H7 (cell line): Measurements from ENCODE around the gene APOBR. TPM values are rescaled to one million over a fixed set of nuclear protein-coding genes. Genes with fewer than 3 reads are reported as not detected.
"Not testable (repeated sequence)": the region's sequence is repeated elsewhere in the genome, so short reads cannot be mapped to it uniquely, and the experiment has no call there.

Source experiments
- DNase-seq: peaks from one replicate; pipeline ENCODE4 v3.0.0; 2012
- H3K27me3 ChIP-seq: 2 replicates; pipeline ENCODE4 v1.6.0; 2011; ENCODE audit warnings: mild to moderate bottlenecking, low read length; ENCODE audit not compliant: control insufficient read depth, insufficient read depth
- H3K36me3 ChIP-seq: replicated peaks from 2 replicates; pipeline ENCODE4 v1.5.1; 2011; ENCODE audit warnings: low read length; ENCODE audit not compliant: control insufficient read depth, insufficient read depth
- H3K4me3 ChIP-seq: 2 replicates; pipeline ENCODE4 v1.5.1; 2011; ENCODE audit warnings: low read depth, mild to moderate bottlenecking, control low read depth, low read length, moderate library complexity; ENCODE audit not compliant: insufficient read depth
- total RNA-seq: library from RNA; depleted of rRNA; stranded (reverse); fragments of >200 nt; shearing (Covaris generic); gene quantifications from 2 replicates; pipeline ENCODE4 v1.2.3, GENCODE V29; 2014

APOBR gene
- total RNA-seq, 1 experiment from 2014 or later = not detected

DNA sequence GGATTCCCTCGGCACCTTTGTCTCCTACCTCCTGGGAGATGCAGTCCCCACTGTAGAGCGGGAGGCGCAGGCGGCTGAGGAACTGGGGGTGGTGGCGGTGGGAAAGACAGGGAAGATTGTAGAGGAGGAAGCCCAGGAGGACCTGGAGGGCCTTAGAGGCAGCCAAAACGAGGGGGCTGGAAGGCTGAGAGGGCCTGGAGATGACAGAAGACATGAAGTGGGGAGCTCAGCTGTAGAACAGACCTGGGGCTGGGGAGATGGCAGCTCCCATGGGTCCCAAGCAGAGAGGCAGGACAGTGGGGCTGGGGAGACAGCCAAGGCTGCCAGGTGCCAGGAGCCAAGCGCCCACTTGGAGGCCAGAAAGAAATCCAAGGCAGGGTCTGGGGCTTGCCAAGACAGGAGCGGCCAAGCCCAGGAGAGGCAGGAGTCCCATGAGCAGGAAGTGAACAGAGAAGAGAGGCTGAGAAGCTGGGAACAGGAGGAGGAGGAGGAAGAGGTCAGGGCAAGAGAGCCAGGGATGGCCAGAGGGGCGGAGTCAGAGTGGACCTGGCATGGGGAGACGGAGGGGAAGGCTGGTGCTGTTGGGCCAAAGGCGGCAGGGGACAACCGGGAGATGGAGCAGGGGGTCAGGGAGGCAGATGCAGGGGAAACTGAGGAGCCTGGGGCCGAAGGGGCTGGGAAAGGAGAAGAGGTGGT is 803 bp downstream of the APOBR start:
- DNase-seq = no peak
- no peaks in the 10 kb centered on the region; the same call in none of the 2 replicates for H3K27me3 ChIP-seq
- no peaks in the 10 kb centered on the region for H3K36me3 ChIP-seq
- H3K4me3 ChIP-seq = no peak overlapping the region

DNA sequence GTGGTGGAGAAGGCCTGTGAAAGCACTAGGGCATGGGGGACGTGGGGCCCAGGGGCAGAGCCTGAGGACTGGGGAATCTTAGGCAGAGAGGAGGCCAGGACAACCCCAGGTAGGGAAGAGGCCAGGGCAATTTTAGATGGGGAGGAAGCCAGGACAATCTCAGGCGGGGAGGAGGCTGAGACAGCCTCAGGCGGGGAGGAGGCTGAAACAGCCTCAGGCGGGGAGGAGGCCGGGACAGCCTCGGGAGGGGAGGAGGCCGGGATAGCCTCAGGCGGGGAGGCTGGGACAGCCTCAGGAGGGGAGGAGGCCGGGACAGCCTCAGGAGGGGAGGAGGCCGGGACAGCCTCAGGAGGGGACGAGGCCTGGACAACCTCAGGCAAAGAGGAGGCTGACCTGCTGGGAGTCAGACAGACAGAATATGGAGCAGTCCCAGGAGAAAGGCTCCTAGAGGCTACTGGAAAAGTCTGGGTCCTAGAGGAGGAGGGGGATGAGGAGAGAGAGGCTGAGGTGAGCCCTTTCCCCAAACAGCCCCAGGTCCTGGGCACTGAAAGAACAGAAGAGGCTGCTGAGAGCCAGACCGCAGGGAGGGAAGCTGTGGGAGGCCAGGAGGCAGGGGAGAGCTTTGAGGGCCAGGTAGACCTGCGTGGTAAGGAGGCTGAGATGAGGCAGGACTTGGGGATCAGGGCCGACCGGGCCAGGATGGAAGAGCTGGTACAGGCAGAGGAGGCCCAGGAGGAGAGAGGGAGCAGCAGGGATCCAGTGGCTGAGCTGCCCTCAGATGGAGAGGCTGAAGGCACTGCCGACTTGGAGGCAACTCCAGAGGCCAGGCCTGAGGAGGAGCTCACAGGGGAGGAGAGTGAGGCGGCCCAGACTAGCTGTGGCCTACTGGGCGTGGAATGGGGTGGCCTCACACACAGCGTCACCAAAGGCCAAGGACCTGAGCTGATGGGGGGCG is 1.6 kb downstream of the APOBR start:
- Histone ChIP-seq H3K27me3 (no peaks in the 10 kb centered on the region; the same call in none of the 2 replicates), H3K4me3 (no peak overlapping the region), H3K36me3 (no peaks in the 10 kb centered on the region)
- no peak for DNase-seq

DNA sequence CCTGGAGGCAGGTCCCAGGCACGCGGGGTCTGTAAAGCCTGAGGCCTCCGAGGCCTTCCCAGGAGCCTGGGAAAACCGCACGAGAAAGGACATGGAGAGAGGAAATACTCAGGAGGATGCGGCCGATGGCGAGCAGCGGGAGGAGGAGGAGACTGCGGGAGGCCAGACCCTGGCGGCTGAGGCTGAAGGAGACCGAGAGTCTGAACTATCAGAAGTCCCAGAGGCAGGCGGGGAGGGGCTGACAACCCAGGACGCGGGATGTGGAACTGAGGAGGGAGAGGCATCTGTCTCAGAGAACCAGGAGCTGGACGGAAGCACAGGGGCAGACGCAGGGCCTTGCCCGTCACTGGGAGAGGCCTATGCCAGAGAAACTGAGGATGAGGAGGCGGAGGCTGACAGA is 2.4 kb downstream of the APOBR start:
- H3K27me3 ChIP-seq = no peaks in the 10 kb centered on the region; the same call in none of the 2 replicates
- peak; percentile 49 for DNase-seq
- no peaks in the 10 kb centered on the region for H3K36me3 ChIP-seq

DNA sequence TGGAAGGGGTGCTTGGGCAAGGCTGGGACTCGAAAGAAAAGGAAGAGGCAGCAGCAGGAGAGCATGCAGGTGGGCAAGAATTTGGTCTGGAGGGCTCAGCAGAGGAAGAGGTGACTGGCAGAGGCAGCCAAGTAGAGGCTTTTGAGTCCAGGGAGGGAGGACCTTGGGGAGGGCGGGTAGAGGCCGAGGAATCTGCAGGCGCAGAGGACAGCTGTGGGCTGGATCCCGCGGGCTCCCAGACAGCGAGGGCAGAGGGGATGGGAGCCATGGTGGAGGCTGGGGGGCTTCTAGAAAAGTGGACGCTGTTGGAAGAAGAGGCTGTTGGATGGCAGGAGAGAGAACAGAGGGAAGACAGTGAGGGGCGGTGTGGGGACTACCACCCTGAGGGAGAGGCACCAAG is 2.9 kb downstream of the APOBR start:
- no peak overlapping the region for H3K4me3 ChIP-seq
- H3K36me3 ChIP-seq = no peaks in the 10 kb centered on the region
- no peaks in the 10 kb centered on the region; the same call in none of the 2 replicates for H3K27me3 ChIP-seq
- no peak for DNase-seq

More for the DNA sequence above, 2.4 kb downstream of the APOBR start:
- H3K4me3 ChIP-seq = no peak overlapping the region

DNA sequence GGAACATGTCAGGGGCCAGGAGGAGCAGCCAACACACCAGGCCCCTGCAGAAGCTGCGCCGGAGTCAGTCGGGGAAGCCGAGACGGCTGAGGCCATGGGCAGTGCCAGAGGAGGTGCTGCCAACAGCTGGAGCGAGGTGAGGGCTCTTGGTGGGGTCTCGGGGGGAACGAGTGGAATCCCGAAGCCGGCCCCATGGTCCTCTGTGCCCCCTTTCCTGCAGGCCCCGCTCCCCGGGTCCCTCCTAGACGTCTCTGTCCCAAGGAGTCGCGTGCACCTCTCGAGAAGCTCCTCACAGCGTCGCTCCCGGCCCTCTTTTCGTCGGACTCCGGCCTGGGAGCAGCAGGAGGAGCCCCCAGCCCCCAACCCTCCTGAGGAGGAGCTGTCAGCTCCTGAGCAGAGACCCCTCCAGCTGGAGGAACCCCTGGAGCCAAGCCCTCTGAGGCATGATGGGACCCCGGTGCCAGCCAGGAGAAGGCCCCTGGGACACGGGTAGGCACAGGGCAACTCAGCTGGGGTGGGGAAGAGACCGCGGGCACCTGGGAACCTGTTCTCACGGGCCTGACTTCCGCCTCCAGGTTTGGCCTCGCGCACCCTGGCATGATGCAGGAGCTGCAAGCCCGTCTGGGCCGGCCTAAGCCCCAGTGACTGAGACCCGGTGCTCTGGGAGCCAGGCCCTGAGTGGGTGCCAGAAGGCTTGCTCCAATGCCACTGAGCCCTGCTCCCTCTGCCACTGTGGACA is 3.6 kb downstream of the APOBR start:
- Histone ChIP-seq H3K4me3 (no peak overlapping the region), H3K36me3 (no peaks in the 10 kb centered on the region)

DNA sequence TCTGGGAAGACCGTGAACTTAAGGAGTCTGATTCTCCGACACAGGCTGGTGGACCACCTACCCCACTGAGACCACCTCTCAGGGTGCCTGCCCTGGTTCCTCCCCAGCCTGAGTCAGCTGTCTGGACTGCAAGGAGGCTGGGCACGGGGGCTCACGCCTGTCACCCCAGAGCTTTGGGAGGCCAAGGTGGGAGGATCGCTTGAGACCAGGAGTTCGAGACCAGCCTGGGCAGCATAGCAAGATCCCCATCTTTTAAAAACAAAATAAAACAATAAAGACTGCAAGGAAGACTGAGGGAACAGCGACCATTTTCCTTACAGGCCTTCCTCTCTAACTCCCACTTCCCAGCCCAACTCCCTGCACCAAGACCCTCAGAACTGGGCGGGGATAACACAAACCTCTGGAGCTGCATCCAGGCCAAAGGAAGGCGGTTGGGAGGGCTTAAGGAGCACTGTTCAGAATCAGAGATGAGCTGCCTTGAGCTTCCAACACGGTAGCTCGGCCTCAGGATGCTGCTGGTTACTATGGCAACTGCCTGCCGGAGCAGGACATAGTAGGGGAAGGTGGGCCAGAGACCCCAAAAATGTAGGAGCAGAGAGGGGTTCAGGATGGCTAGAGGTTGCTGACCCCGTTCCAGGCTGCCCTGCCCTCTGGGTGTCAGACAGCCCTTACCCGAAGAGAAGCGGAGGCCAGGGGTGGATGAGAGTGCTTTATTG is 4.4 kb downstream of the APOBR start:
- H3K36me3 ChIP-seq = no peaks in the 10 kb centered on the region
- DNase-seq = no peak
- no peak overlapping the region for H3K4me3 ChIP-seq
- no peaks in the 10 kb centered on the region; the same call in none of the 2 replicates for H3K27me3 ChIP-seq

More for the DNA sequence above, 3.6 kb downstream of the APOBR start:
- DNase-seq = peak; percentile 60
- H3K27me3 ChIP-seq = no peaks in the 10 kb centered on the region; the same call in none of the 2 replicates

DNA sequence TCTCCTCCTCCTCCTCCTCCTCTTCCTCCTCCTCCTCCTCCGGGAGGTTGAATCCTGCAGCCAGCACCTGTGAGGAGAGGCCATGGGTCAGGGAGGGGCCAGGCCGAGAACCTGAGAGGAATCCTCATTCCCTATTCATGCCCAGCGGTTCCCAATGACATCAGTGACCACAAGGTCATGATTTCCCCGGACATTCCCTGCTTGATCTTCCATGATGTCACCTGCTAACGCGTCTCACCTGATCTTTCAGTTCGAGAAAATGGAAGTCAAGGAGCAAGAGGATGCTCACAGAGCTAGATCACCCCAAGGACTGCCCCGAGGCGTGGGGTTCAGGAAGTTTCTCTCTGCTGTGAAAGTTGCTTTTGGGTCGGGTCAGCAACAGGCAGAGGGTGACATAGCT is 5.4 kb downstream of the APOBR start:
- no peak overlapping the region for H3K4me3 ChIP-seq
- DNase-seq = no peak
- no peaks in the 10 kb centered on the region for H3K36me3 ChIP-seq
- no peaks in the 10 kb centered on the region; the same call in 1 of the 2 replicates for H3K27me3 ChIP-seq

DNA sequence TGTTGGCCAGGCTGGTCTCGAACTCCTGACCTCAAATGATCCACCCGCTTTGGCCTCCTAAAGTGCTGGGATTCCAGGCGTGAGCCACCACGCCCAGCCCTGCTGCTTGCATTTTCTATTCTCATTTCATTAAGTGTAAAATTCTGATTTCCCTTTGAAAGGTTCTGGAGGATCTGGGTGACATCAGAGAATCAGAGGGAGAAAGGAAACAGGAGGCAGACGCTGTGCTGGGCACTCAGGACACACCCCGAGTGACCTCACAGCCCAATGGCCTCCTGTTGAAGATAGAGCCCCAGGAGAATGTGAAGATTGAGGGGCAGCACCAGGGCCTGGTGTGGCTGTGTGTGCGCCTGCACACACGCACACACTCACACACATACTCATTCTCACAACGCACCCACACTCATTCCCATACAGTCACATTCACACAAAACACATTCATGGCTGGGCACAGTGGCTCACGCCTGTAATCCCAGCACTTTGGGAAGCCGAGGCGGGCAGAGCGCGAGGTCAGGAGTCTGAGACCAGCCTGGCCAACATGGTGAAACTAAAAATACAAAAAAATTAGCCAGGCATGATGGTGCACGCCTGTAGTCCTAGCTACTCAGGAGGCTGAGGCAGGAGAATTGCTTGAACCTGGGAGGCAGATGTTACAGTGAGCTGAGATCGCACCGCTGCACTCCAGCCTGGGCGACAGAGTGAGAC is 6.2 kb downstream of the APOBR start:
- H3K36me3 ChIP-seq, DNase-seq, H3K27me3 ChIP-seq, H3K4me3 ChIP-seq: not testable (repeated sequence)

DNA sequence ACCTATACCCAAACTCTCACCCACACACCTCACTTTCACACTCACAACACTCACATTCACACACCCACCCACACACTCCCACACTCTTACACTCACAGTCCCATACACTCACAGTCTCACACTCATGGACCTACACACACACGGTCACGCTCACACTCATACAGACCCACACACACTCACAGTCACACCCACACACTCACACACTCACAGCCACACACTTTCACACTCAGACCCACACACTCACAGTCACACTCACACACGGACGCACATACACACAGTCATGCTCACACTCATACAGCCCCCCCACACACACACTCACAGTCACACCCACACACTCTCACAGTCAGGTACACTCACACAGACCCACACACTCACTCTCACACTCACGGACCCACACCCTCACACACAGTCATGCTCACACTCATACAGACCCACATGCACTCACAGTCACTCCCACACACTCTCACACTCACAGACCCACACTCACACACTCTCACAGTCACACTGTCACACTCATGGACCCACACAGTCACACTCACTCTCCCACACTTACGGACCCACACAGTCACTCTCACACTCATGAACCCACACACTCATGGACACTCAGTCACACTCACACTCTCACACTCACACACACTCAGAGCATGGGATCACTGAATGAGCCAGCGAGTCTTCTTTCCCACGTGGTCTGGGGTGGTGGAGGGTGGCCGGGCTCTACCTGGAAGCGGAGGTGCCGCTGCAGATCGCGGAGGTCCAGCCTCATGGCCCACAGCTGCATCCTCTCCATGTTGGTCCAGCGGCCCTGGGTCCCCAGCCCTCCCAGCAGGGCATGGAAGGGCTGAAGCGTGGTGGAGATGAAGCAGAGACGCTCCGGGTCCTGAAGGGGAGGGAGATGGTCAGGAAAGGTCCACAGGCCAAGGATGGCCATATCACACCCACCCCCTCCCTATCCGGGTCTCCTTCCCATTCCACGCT is 7.1 kb downstream of the APOBR start:
- DNase-seq = no peak
- Histone ChIP-seq H3K36me3 (no peaks in the 10 kb centered on the region), H3K4me3 (no peak overlapping the region), H3K27me3 (no peaks in the 10 kb centered on the region; the same call in 1 of the 2 replicates)

DNA sequence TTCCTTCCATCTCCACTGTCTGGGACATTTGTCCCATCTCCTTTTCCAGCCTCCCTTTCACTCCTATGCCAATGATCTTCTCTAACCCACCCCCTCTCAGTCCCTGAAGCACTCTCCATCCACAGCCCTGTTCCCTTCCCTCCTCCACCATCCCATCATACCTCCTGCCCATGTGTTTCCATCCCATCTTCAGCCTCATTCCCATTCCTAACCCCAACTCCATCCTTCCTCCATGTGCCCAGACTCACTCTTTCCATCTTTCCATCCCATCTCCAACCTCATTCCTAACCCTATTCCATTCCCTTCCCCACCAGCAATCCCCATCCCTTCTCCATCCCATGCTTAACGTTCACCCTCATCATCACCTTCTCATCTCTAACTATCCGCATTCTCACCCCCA is 7.8 kb downstream of the APOBR start:
- Histone ChIP-seq H3K36me3 (no peaks in the 10 kb centered on the region), H3K27me3 (no peaks in the 10 kb centered on the region; the same call in 1 of the 2 replicates), H3K4me3 (no peak overlapping the region)
- no peak for DNase-seq

DNA sequence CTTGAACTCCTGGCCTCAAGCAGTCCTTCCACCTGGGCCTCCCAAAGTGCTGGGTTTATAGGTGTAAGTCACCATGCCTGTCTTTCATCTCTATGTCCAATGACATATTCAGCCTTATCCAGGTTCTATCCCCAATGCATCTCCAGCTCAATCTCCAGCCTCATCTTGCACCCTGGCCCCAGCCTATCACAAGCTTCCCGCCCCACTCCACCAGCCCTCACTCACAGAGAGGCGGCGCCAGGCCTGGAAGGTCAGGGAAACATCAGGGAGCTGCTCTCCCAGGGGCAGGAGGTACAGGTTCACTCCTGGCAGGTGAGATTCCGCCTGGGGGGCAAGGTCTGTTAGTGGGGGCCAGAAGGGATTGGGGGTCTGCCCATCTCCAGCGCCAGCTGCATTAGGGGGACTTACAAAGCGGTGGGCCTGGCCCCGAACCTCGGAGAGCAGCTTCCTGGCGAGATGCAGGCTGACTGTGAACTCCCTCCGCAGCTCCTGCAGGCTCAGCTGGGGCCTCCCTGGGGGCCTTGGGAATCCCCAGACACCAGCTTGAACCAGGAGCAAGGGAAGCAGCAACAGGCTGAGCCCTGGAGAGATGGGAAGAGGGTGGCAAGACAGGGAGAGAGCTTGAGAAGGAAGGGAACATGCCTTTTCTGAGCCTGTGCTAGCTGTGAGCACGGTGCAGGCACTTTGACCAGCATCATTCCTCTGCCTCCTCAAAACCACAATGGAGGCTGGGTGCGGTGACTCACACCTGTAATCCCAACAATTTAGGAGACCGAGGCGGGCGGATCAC is 9.2 kb downstream of the APOBR start:
- peak; percentile 60 for DNase-seq
- H3K36me3 ChIP-seq = no peaks in the 10 kb centered on the region
- H3K27me3 ChIP-seq = no peaks in the 10 kb centered on the region; the same call in 1 of the 2 replicates
- H3K4me3 ChIP-seq = no peak overlapping the region
